Activated CD4-positive, alpha-beta memory T cell treated with anti-CD3 and anti-CD28 coated beads, Interleukin-2, amount 10 ng/mL, durations not matched to agents 7 days and 5 days (primary cell): ENCODE measurements around the gene CLSTN2. TPM values are rescaled to one million over a fixed set of nuclear protein-coding genes. Genes with fewer than 3 reads are reported as not detected.

Source experiments
- CTCF ChIA-PET: fragments of 350-600 bp; sonication (Branson Sonifier 250); formaldehyde crosslinking; loops from one replicate; lab custom pipeline; 2021; ENCODE audit warnings: antibody characterized with exemption, inconsistent platforms; lab: Charles Lee
- POLR2A ChIA-PET: fragments of 350-600 bp; sonication (Branson Sonifier 250); formaldehyde crosslinking; loops from one replicate; lab custom pipeline; 2021; ENCODE audit warnings: antibody characterized with exemption; lab: Charles Lee
- DNase-seq: peaks from one replicate; pipeline ENCODE4 v3.0.0-alpha.2; 2020
- H3K27ac Mint-ChIP-seq: one replicate; pipeline ENCODE4 v1.8.0; 2021; ENCODE audit warnings: mild to moderate bottlenecking, mixed read lengths
- H3K27me3 Mint-ChIP-seq: one replicate; pipeline ENCODE4 v1.8.0; 2021; ENCODE audit warnings: mixed read lengths
- H3K36me3 Mint-ChIP-seq: one replicate; pipeline ENCODE4 v1.8.0; 2021; ENCODE audit warnings: low read depth, mixed read lengths
- H3K4me1 Mint-ChIP-seq: one replicate; pipeline ENCODE4 v1.8.0; 2021; ENCODE audit warnings: mixed read lengths
- H3K4me3 Mint-ChIP-seq: one replicate; pipeline ENCODE4 v1.8.0; 2021; ENCODE audit warnings: mild to moderate bottlenecking, mixed read lengths
- H3K9me3 Mint-ChIP-seq: one replicate; pipeline ENCODE4 v1.8.0; 2021; ENCODE audit warnings: mixed read lengths
- total RNA-seq, 2 experiments: library from RNA; stranded (reverse); gene quantifications; one replicate each; pipeline ENCODE4 v1.2.3, GENCODE V29; 2021

Gene CLSTN2
- total RNA-seq, 2 experiments from 2014 or later, result not detected

DNA sequence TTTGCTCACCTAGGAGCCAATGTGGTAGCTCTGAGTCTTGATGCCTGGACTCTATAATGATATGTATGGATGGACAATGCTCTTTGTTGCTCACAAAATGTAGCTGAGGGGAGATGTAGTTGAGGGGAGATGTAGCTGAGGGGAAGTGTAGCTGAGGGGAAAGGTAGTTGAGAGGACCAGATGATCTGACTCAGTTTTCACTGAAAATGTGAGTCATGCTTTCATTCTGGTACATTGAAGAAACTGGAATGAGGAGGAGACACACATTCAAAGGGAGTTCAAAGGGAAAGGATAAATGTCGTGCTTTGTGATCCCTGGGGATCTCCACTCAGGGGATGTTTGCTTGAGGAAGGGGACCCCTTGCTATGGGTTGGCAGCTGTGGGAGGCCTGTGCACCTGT lies 440.0 kb downstream of the CLSTN2 start:
- Mint-ChIP-seq H3K27me3 (no peaks in the 10 kb centered on the region), H3K9me3 (no peaks in the 10 kb centered on the region), H3K27ac (no peak overlapping the region), H3K4me1 (no peaks in the 10 kb centered on the region), H3K36me3 (no peaks in the 10 kb centered on the region), H3K4me3 (no peak overlapping the region)
- POLR2A ChIA-PET, result no interaction called here
- CTCF ChIA-PET, result no interaction called here
- DNase-seq, result no peak

DNA sequence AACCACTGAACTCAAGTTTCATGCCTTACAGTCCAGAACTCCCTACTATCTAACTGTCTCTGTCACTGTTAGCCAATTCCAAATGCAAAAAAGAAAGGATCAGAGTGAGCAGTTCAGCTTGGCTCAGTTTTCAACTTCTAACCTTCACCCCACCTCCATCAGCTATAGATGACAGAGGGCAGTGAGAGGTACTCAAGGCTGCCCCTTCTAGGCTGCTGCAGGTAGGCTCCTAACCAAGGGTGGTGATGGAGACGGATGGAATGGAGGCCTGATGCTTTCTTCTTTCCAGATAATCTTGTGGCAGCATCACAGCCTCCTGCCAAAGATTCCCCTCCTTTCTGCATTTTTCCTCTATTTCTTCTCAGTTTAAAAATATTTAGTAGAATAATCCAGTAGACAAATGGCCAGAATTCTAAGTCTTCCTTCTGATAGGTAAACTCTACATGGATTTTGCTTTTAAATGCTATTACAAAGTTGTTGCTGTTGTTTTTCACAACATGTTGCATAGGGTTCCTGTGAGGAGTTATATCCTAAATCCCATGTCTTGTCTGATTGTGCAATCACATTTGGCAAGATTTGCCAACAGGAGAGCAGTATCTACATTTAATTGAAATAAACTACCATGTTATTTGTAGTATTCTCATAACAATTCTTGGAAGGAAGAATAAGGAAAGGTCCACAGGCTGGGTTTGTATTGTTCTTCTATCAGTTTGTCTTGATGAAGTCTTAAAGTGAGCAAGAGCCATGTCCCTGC lies 441.3 kb downstream of the CLSTN2 start:
- POLR2A ChIA-PET, result no interaction called here
- no peaks in the 10 kb centered on the region for H3K36me3 Mint-ChIP-seq
- H3K4me3 Mint-ChIP-seq, result no peak overlapping the region
- DNase-seq, result no peak
- H3K27me3 Mint-ChIP-seq, result no peaks in the 10 kb centered on the region
- CTCF ChIA-PET, result no interaction called here
- no peak overlapping the region for H3K27ac Mint-ChIP-seq
- no peaks in the 10 kb centered on the region for H3K9me3 Mint-ChIP-seq
- H3K4me1 Mint-ChIP-seq, result no peaks in the 10 kb centered on the region

DNA sequence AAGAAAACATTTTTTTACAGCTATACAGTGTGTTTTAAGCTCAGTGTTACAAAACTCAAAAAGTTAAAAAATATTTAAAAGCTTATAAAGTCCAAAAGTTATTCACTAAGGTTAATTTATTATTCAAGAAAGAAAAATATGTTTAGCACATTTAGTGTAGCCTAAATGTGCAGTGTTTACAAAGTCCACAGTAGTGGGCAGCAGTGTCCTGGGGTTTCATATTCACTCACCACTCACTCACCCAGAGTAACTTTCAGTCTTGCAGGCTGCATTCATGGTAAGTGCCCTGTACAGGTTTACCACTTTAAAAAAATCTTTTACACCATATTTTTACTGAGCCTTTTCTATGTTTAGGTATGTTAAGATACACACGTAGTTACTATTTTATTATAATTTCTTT lies 442.7 kb downstream of the CLSTN2 start:
- no peaks in the 10 kb centered on the region for H3K36me3 Mint-ChIP-seq
- ChIA-PET POLR2A (no interaction called here), CTCF (no interaction called here)

DNA sequence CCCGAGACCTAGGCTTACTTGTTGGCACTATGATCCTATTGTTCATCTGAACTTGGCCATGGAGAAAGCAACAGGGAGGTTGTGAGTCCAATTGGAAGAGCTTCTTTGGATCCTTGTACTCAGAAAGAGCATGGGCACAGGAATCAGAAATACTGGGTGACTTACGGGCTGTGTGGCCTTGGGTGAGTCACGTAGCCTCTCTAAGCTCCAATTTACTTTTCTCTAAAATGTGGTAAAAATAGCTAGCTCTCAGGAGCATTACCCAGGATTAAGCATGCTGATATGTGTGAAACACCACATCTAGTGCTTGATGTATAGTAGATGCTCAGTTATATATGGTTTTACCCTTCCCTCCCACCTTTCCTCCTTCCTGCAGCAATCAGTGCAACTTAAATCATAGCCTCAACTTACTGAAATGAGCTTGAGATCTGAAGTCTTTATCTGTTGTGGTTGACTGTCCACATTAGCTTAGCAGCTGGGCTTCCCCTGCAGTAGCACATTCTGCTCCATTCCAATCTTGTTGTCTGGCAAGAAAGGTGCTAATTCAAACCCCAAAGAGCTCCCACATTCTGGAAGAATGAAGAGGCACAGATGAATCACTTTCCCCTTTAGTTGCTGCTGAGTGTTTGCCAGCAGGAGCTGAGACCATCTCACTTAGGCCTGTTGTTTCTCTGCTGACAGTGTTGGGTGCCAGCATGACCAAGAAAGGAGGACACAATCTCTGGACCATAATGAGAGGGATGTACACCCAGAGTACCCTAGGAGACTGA lies 443.8 kb downstream of the CLSTN2 start:
- no peak overlapping the region for H3K4me3 Mint-ChIP-seq
- DNase-seq, result no peak
- H3K36me3 Mint-ChIP-seq, result no peaks in the 10 kb centered on the region
- H3K27me3 Mint-ChIP-seq, result no peaks in the 10 kb centered on the region
- CTCF ChIA-PET, result no interaction called here
- no peaks in the 10 kb centered on the region for H3K4me1 Mint-ChIP-seq
- no peaks in the 10 kb centered on the region for H3K9me3 Mint-ChIP-seq
- H3K27ac Mint-ChIP-seq, result no peak overlapping the region
- POLR2A ChIA-PET, result no interaction called here

More for the DNA sequence above, 442.7 kb downstream of the CLSTN2 start:
- H3K4me1 Mint-ChIP-seq, result no peaks in the 10 kb centered on the region
- H3K27me3 Mint-ChIP-seq, result no peaks in the 10 kb centered on the region
- no peak overlapping the region for H3K4me3 Mint-ChIP-seq
- H3K9me3 Mint-ChIP-seq, result no peaks in the 10 kb centered on the region
- no peak for DNase-seq
- H3K27ac Mint-ChIP-seq, result no peak overlapping the region

DNA sequence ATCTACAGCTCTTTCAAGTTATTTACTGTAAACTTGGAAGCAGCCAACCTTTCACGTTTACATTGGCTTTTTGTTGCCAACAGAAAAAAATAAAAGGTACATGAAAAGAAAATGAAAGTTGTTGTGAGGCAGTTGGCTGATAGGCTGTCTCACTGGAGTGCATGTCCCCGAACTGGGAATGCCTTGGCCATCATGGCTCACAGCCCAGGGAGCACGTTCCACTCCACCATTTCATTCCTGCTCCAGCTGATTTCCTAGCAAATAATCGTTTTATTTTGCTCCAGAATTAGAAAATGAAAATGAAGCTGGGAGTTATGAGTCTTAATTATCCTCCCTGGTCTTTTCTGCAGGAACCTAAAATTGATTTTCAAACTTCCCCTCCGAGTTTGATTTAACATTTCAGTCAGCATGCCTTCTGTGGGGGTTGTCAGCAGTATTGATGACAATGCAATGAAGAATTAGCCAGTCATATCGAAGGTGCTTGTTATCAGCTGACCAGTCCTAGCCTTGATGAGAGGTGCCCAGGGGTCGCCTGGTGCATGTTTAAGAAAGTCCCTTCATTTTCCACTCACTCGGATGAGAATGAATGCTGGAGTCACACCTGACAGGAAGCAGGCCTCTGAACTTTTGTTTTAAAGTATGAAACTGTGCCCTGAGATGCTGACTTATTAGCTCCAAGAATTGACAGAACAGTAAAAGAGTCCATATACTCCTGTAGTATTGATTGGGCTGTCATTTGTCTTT lies 449.2 kb downstream of the CLSTN2 start:
- CTCF ChIA-PET, result no interaction called here
- H3K27me3 Mint-ChIP-seq, result no peaks in the 10 kb centered on the region
- H3K9me3 Mint-ChIP-seq, result no peaks in the 10 kb centered on the region
- no peaks in the 10 kb centered on the region for H3K36me3 Mint-ChIP-seq
- no peaks in the 10 kb centered on the region for H3K4me1 Mint-ChIP-seq
- no peak overlapping the region for H3K4me3 Mint-ChIP-seq
- DNase-seq, result no peak
- no peak overlapping the region for H3K27ac Mint-ChIP-seq
- POLR2A ChIA-PET, result no interaction called here

DNA sequence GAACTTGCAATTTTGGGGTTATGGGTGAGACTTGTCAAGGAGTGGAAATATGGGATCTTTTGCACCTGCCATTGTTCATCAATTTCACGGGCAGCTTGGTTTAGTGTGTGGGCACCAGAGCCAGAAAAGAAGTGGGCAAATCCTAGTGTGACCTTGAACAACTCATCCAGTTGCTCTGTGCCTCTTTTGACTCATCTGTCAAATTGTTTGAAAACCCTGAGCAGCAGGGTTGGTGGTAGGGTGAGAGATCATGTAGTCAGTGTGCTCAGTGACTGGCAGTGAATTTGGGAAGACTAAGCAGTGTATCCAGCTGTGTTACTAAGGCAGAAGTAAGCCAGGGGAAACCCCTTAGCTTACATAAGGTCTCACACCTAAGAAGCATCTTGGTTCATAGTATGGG lies 449.9 kb downstream of the CLSTN2 start:
- no peaks in the 10 kb centered on the region for H3K27me3 Mint-ChIP-seq
- H3K9me3 Mint-ChIP-seq, result no peaks in the 10 kb centered on the region
- no peak overlapping the region for H3K4me3 Mint-ChIP-seq
- no peaks in the 10 kb centered on the region for H3K36me3 Mint-ChIP-seq
- DNase-seq, result no peak
- ChIA-PET POLR2A (no interaction called here), CTCF (no interaction called here)
- no peak overlapping the region for H3K27ac Mint-ChIP-seq
- no peaks in the 10 kb centered on the region for H3K4me1 Mint-ChIP-seq

DNA sequence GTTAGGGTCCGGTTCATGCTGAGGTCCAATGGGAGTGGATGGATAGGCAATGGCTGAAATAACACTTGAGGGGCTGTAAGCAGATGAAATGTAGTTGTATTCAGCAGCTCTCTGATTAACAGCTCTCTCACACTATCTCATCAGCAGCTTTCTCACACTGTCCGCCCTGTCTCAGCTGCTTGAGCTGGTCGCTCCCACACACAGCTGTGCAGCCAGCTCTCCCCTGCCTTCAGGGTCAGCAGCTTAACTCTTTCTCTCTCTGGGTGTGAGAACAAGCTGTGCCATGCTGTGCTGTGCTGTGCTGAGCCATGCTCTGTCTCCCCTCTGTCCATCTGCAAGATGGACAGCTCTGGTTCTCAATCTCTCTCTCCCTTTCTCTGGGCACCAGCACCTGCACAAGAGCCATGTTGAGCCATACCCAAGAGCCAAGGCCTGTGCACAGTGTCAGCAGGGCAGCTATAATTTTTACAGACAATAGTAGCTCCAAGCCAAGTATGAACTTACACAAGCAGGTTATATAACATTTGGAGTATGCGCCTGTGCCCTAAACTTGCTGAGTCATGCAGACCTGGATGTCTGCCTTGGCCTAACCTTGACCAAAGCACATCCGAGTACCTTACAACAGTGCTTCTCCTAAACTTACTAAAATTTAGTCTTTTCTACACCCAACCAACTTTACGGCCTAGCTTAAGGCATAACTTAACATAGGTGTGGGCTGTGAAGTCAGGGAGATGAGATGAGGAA lies 451.5 kb downstream of the CLSTN2 start:
- Mint-ChIP-seq H3K36me3 (no peaks in the 10 kb centered on the region), H3K27ac (no peak overlapping the region), H3K4me3 (no peak overlapping the region), H3K4me1 (no peaks in the 10 kb centered on the region), H3K9me3 (no peaks in the 10 kb centered on the region), H3K27me3 (no peaks in the 10 kb centered on the region)
- ChIA-PET CTCF (interaction anchor here (0.6 kb wide), 1 partner anchor 90 kb away, joined by 3 read pairs; no protein-coding TSS in a partner anchor), POLR2A (no interaction called here)
- DNase-seq, result no peak

DNA sequence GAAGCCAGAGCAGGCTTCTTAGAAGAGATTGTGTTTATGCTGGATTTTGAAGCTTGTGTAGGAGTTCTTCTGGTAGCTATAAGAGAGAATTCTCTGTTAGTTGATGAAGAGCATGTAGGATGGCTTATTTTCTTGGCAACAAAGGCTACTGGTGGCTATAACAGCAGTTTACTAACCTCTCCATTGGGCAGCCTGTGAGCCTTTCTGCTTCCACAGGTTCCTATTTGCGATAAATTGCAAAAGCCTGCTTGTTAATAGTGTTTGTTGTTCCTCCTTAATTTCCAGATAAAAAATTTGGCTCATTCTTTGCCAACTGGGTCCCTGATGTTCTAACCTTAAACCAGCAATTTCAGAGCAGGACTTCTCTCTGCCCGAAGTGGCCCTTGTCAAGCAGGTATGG lies 452.3 kb downstream of the CLSTN2 start:
- Mint-ChIP-seq H3K4me3 (no peak overlapping the region), H3K27ac (no peak overlapping the region), H3K27me3 (no peaks in the 10 kb centered on the region), H3K4me1 (no peaks in the 10 kb centered on the region), H3K9me3 (no peaks in the 10 kb centered on the region), H3K36me3 (no peaks in the 10 kb centered on the region)
- no peak for DNase-seq
- CTCF ChIA-PET, result no interaction called here
- POLR2A ChIA-PET, result no interaction called here

DNA sequence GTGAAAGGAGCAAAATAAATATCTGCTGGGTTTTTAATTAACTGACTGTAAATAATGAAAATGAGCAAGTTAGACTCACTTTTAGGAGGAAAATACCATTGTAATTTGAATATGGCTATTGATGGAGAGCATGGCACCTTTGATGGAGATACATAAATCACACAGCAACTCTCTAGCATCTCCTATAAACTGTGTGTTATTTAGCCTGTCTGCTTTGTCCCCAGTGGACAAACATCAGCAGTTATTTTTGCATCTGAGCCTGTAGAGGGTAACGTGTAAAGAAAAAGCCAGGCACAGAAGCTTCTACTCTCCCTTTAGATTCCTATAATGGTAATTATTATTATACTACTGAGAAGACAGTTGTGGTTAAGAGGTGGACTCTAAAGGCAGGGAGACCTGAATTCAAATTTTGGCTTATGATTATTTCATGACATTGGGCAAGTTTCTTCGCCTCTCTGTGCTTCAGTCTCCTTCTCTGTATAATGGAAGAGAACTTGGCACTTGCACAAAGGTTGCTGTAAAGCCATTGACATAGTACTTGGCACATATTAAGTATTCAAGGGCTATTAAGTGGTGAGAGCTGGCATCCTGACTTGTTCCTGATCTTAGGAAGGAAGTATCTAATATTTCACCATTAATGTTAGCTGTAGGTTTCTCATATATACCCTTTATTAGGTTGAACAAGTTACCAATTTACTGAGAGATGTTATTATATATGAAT lies 453.4 kb downstream of the CLSTN2 start:
- Mint-ChIP-seq H3K27me3 (no peaks in the 10 kb centered on the region), H3K27ac (no peak overlapping the region), H3K36me3 (no peaks in the 10 kb centered on the region), H3K9me3 (no peaks in the 10 kb centered on the region), H3K4me3 (no peak overlapping the region), H3K4me1 (no peaks in the 10 kb centered on the region)
- no peak for DNase-seq
- ChIA-PET CTCF (interaction anchor here (0.9 kb wide), 1 partner anchor 14 kb away, joined by 3 read pairs; no protein-coding TSS in a partner anchor), POLR2A (no interaction called here)

DNA sequence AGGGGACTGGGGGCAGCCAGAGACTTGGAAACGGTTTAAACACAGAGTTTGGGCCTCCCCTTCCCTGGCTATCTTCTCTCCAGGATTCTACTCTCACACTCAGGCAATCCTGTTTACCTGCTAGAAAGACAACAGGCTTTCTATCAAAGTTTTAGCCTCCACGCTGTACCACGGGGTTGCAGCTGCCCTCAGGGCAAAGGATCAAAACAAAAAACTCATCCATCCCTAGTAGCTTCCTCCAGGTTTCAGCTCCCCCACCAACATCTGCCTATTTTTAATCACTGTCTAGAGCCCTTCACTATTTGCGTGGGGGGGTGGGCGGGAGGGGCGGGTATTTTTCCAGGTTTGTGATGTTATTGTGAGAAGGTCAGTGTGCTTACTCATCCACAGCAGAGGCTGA lies 456.1 kb downstream of the CLSTN2 start:
- no peaks in the 10 kb centered on the region for H3K9me3 Mint-ChIP-seq
- no peaks in the 10 kb centered on the region for H3K27me3 Mint-ChIP-seq
- no peaks in the 10 kb centered on the region for H3K4me1 Mint-ChIP-seq
- no peak for DNase-seq
- no peak overlapping the region for H3K4me3 Mint-ChIP-seq
- ChIA-PET CTCF (no interaction called here), POLR2A (no interaction called here)
- no peaks in the 10 kb centered on the region for H3K36me3 Mint-ChIP-seq
- no peak overlapping the region for H3K27ac Mint-ChIP-seq

DNA sequence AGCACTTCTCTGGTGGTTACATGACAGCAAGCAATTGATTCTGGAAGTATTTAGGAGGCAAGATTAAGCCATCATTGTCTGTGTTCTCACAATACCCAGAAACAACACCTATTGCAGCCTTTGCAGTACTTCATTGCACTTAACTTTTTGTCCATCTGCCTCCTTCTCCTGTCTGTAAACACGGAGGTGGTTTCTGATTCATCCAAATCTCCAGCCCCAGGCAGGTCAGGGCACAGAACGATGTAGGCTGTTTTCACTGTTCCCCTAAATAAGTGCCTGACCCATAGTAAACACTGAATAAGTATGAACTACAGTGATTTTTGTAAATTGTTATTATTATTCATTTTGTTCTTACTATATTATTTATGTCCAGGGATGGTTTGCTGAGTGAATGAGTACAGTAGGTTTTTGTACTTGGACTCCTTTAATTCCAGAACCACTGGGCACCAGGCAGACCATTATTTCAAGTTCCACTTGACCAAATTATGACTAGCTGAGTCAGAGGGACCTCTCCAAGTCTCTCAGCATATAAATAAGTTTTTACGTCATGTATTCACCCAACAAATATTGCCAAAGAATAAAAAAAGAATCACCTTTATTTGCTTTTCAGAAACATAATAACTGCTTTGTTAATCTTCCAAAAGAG lies 459.6 kb downstream of the CLSTN2 start:
- POLR2A ChIA-PET, result no interaction called here

More for the DNA sequence above, 459.6 kb downstream of the CLSTN2 start:
- CTCF ChIA-PET, result no interaction called here
- no peak for DNase-seq
- Mint-ChIP-seq H3K4me1 (no peaks in the 10 kb centered on the region), H3K27ac (no peak overlapping the region), H3K9me3 (no peaks in the 10 kb centered on the region), H3K27me3 (no peaks in the 10 kb centered on the region), H3K36me3 (no peaks in the 10 kb centered on the region), H3K4me3 (no peak overlapping the region)
